ENCODE measurements around the gene PARD3B.

The PARD3B gene

DNA sequence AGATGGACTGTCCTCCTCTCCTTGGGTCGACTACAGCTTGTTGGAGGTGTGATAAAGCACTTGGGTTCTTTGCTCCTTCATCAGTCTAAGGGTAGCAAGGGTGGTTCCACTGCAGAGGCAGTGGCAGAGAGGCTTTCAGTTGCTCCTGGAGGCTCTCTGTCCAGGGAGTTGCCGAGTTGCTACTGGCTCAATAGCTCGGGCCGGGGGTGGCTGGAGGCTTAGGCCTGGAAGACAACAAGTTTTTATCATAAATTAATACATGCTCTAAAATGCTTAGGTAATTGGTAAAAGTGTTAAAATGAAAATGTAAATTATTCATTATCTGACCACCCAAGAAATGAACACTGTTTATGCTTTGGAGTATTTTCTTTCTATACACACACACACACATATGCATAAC is 975.0 kb downstream of the PARD3B start:
- TF ChIP-seq GATA2 (IDR thresholded peaks at IDR 0.05; ENCODE audit: low read depth, low read length): no peak
- TF ChIP-seq GATA3 (IDR thresholded peaks at IDR 0.05; ENCODE audit: low read depth, low read length): no peak

DNA sequence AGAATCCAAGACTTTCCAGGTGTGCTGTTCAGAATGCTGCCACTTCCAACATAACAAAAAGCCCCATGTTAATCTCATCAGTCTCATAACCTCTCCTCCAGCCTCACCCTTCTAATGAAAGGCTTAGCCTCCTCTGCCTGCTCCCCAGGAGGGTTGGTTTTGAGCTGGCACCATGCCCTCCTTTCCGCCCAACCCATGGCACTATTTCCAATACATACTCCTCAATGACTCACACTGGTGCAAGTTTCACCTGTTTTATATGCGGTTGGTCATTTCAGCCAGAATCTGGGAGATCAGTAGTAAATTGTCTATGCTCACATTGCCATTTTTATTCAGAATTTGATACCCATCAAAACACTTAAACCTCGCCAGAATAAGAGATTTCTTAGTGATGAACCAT is 979.4 kb downstream of the PARD3B start:
- no peak for TF ChIP-seq GATA2 (IDR thresholded peaks at IDR 0.05; ENCODE audit: low read depth, low read length)
- TF ChIP-seq GATA3 (IDR thresholded peaks at IDR 0.05; ENCODE audit: low read depth, low read length): no peak

DNA sequence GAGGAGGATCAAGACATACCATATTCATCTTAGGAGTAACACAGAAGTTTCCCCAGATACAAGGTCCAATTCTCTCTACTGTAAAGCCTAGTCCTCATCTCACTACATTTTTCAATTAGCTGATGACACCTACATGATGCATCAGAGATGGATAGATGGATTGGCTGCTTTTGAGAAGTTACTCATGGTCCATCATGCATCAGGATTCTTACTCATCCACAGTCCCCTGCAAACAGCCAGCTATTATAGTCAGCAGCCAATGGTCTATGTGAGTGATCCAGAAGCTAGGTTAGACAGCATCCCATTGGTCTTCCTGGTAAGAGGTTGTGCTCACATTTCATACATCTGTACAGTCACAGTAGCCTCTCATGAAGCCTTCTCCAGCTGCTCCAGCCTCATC is 982.5 kb downstream of the PARD3B start:
- TF ChIP-seq GATA3 (IDR thresholded peaks at IDR 0.05; ENCODE audit: low read depth, low read length) (no peak), GATA2 (IDR thresholded peaks at IDR 0.05; ENCODE audit: low read depth, low read length) (no peak)

DNA sequence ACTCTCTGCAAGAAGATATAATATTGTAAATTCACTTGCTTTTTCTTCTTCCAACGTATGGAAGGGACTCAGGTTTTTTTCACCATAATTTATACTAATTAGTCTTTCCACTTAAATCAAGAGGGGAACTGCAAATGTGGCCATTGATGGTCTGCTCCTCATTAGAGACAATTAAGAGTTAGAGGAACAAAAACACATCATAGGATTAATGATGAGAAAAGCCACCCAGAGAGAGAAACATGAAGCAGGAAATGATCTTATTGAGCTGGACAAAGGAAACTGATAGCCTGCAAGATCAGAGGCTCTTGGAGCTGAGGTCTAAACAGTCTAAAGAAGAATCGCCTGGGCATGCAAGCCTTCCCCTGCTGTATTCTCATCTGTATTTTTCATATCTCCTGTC is 985.8 kb downstream of the PARD3B start:
- TF ChIP-seq GATA2 (IDR thresholded peaks at IDR 0.05; ENCODE audit: low read depth, low read length): no peak
- no peak for TF ChIP-seq GATA3 (IDR thresholded peaks at IDR 0.05; ENCODE audit: low read depth, low read length)

DNA sequence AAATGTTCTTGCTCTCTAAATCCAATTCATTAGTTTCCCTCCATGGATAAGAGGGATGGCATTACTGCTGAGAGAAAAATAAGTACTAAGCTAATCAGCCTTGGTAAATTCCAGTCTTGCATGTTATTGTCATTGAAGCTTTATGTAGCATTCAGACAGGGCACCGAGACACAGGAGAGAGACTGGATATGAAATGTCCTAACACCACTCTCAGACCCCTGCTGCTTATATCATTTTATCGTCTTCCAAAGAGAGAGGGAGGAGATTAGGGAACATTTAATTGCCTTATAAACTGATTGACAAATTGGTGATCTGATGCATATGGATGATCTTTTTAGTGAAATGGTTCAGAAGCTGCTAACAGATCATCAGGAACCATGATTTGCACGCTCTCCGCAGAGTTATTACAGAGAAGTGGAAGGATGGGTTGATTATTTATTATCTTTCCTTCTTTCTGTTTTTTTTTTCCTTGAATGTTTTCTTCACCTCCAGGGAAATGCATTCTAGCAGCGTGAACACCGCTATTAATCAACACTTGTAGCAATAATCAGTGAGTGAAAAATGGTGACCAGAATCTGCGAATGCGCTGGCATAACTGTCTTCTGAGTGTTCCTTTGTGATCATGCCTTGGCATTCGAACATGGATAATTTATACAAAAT is 986.3 kb downstream of the PARD3B start:
- TF ChIP-seq GATA3 (IDR thresholded peaks at IDR 0.05; ENCODE audit: low read depth, low read length) (no peak), GATA2 (IDR thresholded peaks at IDR 0.05; ENCODE audit: low read depth, low read length) (no peak)

DNA sequence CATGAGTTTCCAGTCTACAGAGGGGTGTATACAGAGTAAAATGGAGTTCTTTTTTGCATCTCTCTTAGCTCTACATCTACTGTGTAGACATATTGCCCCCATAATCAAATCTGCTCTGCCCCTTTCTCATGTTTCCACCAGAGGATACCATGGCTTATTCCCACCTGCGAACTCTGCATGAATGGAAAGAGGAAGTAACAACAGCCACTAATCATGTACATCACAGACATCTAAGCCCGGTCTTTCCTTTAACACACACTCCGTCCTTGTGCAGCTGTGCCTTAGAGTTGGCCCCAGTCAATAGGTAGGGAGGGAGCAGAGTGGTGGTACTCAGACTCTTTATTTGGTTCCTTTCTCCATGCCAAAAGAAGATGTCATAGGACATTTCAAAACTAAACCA is 989.7 kb downstream of the PARD3B start:
- no peak for TF ChIP-seq GATA3 (IDR thresholded peaks at IDR 0.05; ENCODE audit: low read depth, low read length)
- TF ChIP-seq GATA2 (IDR thresholded peaks at IDR 0.05; ENCODE audit: low read depth, low read length): no peak

DNA sequence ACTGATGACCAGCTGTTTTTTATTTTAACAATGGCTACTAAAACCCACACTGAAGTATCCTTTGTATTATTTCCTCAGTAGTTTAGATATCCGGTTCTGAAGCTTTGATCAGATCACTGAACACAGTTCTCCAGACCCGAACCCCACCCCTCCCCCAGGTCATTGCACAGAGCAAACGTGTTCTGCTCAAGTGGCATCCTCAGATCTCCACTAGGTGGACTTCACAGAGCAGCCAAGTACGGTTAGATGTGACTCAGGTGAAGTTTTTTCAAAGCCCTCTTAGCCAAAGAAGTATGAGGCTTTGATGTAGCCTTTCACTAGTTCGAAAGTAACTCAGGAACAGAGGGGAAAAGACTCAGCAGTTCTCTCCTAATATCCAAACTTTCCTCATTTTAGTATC is 994.3 kb downstream of the PARD3B start:
- TF ChIP-seq GATA3 (IDR thresholded peaks at IDR 0.05; ENCODE audit: low read depth, low read length) (no peak), GATA2 (IDR thresholded peaks at IDR 0.05; ENCODE audit: low read depth, low read length) (no peak)

DNA sequence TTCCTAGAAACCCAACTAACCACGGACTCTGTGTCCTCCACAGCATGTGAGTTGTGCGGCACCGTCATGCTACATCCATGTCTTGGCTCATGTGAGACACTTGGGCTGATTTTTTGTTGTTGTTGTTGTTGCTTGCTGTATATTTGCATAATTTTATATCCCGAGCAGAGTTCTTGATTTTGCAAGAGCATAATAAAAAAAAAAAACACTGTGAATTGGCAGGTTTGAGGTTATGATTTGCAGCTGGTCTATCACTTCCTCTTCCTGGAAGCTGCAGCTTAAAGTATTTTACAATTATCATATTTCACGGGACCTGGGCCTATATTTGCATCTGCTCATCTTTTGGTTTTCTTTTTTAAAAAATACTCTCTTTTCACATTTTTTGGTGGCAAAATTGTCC is 994.8 kb downstream of the PARD3B start:
- TF ChIP-seq GATA3 (IDR thresholded peaks at IDR 0.05; ENCODE audit: low read depth, low read length) (no peak), GATA2 (IDR thresholded peaks at IDR 0.05; ENCODE audit: low read depth, low read length) (no peak)

DNA sequence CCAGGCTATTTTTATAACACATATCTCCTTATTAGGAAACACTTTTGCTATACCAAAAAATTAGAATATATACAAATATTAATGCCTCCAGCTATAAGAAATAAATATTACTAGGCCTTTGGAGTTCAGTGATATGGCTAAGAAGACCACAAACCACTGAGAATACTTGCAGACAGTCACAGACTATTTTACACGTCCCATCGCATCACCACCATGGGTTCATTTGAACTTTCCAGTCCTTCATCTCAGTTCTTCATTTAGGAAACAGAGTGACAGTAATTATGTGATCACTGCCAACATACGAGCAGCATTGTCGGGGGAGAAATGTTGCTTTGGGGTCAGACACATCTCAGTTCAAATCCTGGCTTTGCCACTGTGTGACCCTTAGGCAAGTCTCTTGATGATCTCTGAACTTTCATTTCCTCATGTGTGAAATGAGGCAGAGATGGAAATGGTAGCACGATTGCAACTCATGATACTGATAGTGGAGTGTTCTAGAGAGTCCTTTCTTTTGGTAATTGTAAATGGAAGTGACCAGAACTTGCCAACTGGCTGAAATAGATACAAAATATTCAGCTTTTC is 998.1 kb downstream of the PARD3B start:
- no peak for TF ChIP-seq GATA3 (IDR thresholded peaks at IDR 0.05; ENCODE audit: low read depth, low read length)
- TF ChIP-seq GATA2 (IDR thresholded peaks at IDR 0.05; ENCODE audit: low read depth, low read length): no peak

DNA sequence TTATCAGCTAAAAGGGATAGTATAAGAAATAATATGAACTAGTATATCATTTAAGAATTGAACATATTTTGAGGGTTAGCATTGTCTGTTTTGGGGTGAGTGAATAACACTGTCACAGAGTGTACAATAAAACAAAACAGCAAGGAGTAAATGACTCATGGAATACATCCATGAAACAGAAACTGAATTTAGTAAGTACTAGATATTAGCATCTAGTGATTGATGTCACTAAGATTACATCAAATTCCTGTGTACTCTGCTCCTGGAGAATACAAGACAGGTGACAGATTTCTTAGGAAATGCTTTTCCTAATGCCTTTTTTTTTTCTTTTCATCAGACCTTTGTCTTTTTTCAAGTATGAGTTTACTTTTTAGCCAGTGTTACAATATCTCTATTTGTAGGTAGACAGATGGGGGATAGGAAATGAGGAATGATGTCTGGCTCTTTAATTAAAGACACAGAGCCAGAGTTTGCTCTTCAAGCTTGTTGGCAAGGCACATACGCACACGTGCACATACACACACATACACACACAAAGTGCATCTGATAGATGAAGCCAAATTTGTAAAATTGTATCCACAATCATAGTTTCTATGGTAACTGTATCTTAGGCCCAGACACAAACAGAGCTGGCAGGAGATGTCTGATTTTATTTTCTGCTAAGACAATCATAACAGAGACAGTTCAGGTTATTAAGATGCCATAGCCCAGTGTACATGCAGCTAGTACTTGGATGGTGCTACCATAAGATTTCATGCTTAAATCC is 998.8 kb downstream of the PARD3B start:
- TF ChIP-seq GATA2 (IDR thresholded peaks at IDR 0.05; ENCODE audit: low read depth, low read length): no peak
- no peak for TF ChIP-seq GATA3 (IDR thresholded peaks at IDR 0.05; ENCODE audit: low read depth, low read length)

DNA sequence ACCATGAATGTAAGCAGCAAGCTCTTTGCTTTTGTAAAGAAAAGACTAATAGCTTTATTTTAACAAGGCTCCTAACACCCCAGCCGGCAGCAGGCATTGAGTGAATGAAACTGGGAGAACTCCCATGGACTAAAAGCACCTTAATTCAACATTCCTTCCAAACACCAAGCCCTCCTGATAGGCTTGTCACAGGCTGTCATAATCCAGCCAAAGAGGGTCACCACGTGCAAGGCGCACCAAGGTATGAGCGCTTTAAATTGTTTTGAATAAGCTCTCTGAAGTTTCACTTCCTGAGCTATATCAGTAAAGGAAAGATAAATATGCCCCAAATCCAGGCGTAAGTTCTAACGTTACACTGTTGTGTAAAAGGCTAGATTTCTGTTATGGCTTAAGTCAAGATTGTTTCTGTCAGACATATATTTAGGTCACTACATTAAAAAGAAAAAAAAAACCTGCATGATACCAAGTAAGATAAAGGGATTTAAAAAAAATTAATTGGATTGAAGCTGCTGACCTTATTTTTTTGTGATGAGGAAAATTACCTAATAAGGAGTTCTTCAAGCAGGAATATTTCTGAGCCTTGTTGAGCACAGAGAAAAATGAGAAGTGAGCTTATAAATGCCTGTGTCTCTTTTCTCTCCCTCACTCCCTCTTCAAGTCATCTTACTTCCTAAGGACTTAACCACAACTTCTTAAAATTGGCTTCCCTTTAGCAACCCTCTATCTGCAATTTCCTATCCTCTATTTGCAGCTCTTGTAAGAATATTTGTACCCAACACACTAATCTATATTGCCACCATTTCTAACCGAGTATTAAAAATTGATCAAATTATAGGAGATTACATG is 1000.9 kb downstream of the PARD3B start:
- TF ChIP-seq GATA2 (IDR thresholded peaks at IDR 0.05; ENCODE audit: low read depth, low read length) (no peak), GATA3 (IDR thresholded peaks at IDR 0.05; ENCODE audit: low read depth, low read length) (no peak)

DNA sequence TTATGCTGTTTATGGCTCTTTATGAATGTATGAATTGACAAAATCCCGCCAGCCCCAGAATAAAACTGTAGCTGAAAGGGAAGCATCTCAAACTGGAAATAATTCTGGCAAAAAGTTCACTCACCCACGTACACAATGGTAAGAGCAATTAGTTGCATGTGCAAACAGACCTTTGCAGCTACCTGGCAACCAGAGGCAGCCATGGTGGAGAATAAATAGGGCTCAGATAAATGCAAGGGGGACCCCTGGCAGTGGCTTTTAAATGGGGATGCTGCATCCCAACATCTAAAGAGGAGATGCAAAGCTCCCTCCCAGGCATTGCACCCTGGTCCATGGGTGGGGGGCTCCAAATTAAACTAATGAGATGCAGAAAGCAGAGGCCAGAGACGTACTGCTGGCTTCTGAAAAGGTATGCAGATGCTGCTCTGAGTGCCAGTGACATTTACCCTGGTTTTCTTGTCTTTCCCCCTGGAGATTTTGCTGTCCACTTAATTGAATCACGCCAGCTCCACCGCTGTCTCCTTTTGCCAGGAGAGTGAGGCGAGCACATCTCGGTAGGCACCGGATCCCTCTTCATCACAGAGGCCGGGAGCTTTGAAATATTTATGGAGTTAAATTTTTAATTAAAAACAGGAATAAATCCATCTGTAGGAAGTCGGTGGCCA is 1010.4 kb downstream of the PARD3B start:
- TF ChIP-seq GATA3 (IDR thresholded peaks at IDR 0.05; ENCODE audit: low read depth, low read length) (no peak), GATA2 (IDR thresholded peaks at IDR 0.05; ENCODE audit: low read depth, low read length) (no peak)

DNA sequence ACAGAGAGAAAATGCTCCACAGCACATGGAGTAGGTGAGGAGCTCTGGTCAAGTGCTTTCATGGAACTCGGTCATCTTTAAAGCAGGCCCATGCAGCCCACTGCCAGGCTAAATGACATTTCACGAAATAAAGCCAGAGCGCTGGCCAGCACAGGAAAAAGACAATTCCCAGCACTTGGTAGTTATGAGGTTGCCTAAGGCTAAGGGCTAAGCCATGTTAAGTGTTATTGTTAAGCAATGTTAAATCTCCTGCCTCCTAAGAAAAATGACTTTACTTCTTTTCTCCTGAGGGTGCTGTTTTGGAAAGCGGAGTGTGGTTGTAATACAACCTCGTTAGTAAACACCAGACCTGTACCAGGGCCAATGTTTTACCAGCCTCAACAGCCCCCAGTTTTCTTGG is 1011.1 kb downstream of the PARD3B start:
- TF ChIP-seq GATA3 (IDR thresholded peaks at IDR 0.05; ENCODE audit: low read depth, low read length): no peak
- TF ChIP-seq GATA2 (IDR thresholded peaks at IDR 0.05; ENCODE audit: low read depth, low read length): no peak

Measured in SH-SY5Y (cell line).